ENCODE results near the gene ARHGDIG. TPM values are rescaled to one million over a fixed set of nuclear protein-coding genes. Genes with fewer than 3 reads are reported as not detected.

The ARHGDIG gene
- total RNA-seq, 4 donors from 2014 or later: 1.2 to 2.7 (median 1.8) TPM

- no peak overlapping the region for H3K4me3 ChIP-seq
- TF ChIP-seq CTCF (IDR thresholded peaks at IDR 0.05): no peak
- no peak for TF ChIP-seq EP300 (IDR thresholded peaks at IDR 0.05)
- no peak for TF ChIP-seq POLR2A (IDR thresholded peaks at IDR 0.05)
- TF ChIP-seq POLR2AphosphoS5 (IDR thresholded peaks at IDR 0.05): no peak
- no peaks in the 10 kb centered on the region for H3K9me3 ChIP-seq
- no peak for ATAC-seq
- WGBS, 2 donors (ENCODE audit: low coverage in 1 of 2): 78% methylated on average over 5 of the region's 50 CpGs; no CpG with 5 or more reads in 1 of the 2 donors
- H3K4me1 ChIP-seq: no peaks in the 10 kb centered on the region
- H3K27me3 ChIP-seq: no peaks in the 10 kb centered on the region
- peaks cover 0 to 83% of the 10 kb centered on the region in 2 donors for H3K36me3 ChIP-seq
- no peak overlapping the region for H3K27ac ChIP-seq
These were observed 10.5 kb downstream of the ARHGDIG start for GRCh38 chr16:290681-291405.

- no peaks in the 10 kb centered on the region for H3K27me3 ChIP-seq
- H3K4me3 ChIP-seq: no peak overlapping the region
- peaks cover 0 to 87% of the 10 kb centered on the region in 2 donors for H3K36me3 ChIP-seq
- 94% methylated on average over 5 of the region's 17 CpGs; no CpG with 5 or more reads in 1 of the 2 donors for WGBS, 2 donors (ENCODE audit: low coverage in 1 of 2)
- H3K27ac ChIP-seq: no peak overlapping the region
- no peak for TF ChIP-seq POLR2A (IDR thresholded peaks at IDR 0.05)
- no peak for TF ChIP-seq CTCF (IDR thresholded peaks at IDR 0.05)
- TF ChIP-seq EP300 (IDR thresholded peaks at IDR 0.05): no peak
- no peak for TF ChIP-seq POLR2AphosphoS5 (IDR thresholded peaks at IDR 0.05)
- no peak for ATAC-seq
- no peaks in the 10 kb centered on the region for H3K9me3 ChIP-seq
- no peaks in the 10 kb centered on the region for H3K4me1 ChIP-seq
These were observed 11.1 kb downstream of the ARHGDIG start for GRCh38 chr16:291539-291938.

GRCh38 chr16:293043-293775 lies 12.8 kb downstream of the ARHGDIG start:
- Histone ChIP-seq H3K4me1 (no peaks in the 10 kb centered on the region), H3K36me3 (peaks cover 0 to 87% of the 10 kb centered on the region in 2 donors), H3K27ac (no peak overlapping the region), H3K9me3 (no peaks in the 10 kb centered on the region), H3K27me3 (no peaks in the 10 kb centered on the region), H3K4me3 (no peak overlapping the region)
- no CpG with 5 or more reads among the region's 32 CpGs for WGBS, 2 donors (ENCODE audit: low coverage in 1 of 2)
- ATAC-seq: no peak
- TF ChIP-seq CTCF (IDR thresholded peaks at IDR 0.05) (no peak), EP300 (IDR thresholded peaks at IDR 0.05) (no peak), POLR2A (IDR thresholded peaks at IDR 0.05) (no peak), POLR2AphosphoS5 (IDR thresholded peaks at IDR 0.05) (no peak)

GRCh38 chr16:296276-296675 lies 15.9 kb downstream of the ARHGDIG start:
- H3K36me3 ChIP-seq: peaks cover 0 to 68% of the 10 kb centered on the region in 2 donors
- no CpG with 5 or more reads among the region's 14 CpGs for WGBS, 2 donors (ENCODE audit: low coverage in 1 of 2)
- TF ChIP-seq CTCF (IDR thresholded peaks at IDR 0.05): no peak
- TF ChIP-seq EP300 (IDR thresholded peaks at IDR 0.05): no peak
- no peak for TF ChIP-seq POLR2AphosphoS5 (IDR thresholded peaks at IDR 0.05)
- no peak for TF ChIP-seq POLR2A (IDR thresholded peaks at IDR 0.05)
- ATAC-seq: no peak
- H3K27ac ChIP-seq: no peak overlapping the region
- H3K9me3 ChIP-seq: no peaks in the 10 kb centered on the region
- no peaks in the 10 kb centered on the region for H3K27me3 ChIP-seq
- H3K4me1 ChIP-seq: no peaks in the 10 kb centered on the region
- H3K4me3 ChIP-seq: no peak overlapping the region
